NCI-H82 treated with DMSO at 0.1 percent for 48 hours (cell line): ENCODE data around the gene PAGE4.
A peak's percentile ranks its signal among the peaks of the same experiment; 100 is the strongest.

Experiments
- DNase-seq: peaks from one replicate; lab custom pipeline; 2025; ENCODE audit not compliant: unreplicated experiment; lab: John Stamatoyannopoulos, UW

PAGE4 gene

GRCh38 chrX:49868739-49869138 lies 39.6 kb downstream of the PAGE4 start:
- DNase-seq = no peak

GRCh38 chrX:49876750-49877149 lies 47.6 kb downstream of the PAGE4 start:
- no peak for DNase-seq

- no peak for DNase-seq
Observed at GRCh38 chrX:49877397-49878101, 48.4 kb downstream of the PAGE4 start.

- no peak for DNase-seq
Observed at GRCh38 chrX:49878128-49878833, 49.2 kb downstream of the PAGE4 start.

- peak; percentile 68 for DNase-seq
Observed at GRCh38 chrX:49878834-49879655, 49.9 kb downstream of the PAGE4 start, which contains the start of gene USP27X. USP27X (plus strand) TSS chrX:49879484; CDS start chrX:49880308, 824 bp downstream.

GRCh38 chrX:49879656-49880277 lies 50.7 kb downstream of the PAGE4 start:
- DNase-seq = no peak

GRCh38 chrX:49880668-49881067 lies 51.6 kb downstream of the PAGE4 start:
- DNase-seq = no peak
